Keratinocyte (primary cell): Measurements from ENCODE around the gene CCDC175. TPM values are rescaled to one million over a fixed set of nuclear protein-coding genes. Genes with fewer than 3 reads are reported as not detected.

ENCODE experiments used
- DNase-seq: peaks from one replicate; pipeline ENCODE4 v3.0.0-alpha.2; 2011; ENCODE audit warnings: low read depth, missing footprints, low spot score
- FAIRE-seq: peaks from 2 replicates; lab custom pipeline; 2011; peaks lifted over from hg19 to GRCh38; lab: Jason Lieb, UNC
- H2AFZ ChIP-seq: 2 replicates; pipeline ENCODE4 v1.6.0; 2012; ENCODE audit warnings: low read length, control low read depth, inconsistent platforms; ENCODE audit not compliant: control insufficient read depth
- H3K27ac ChIP-seq: 2 replicates; pipeline ENCODE4 v1.5.1; 2011; ENCODE audit warnings: low read length; ENCODE audit not compliant: control insufficient read depth, insufficient read depth
- H3K27me3 ChIP-seq: 3 replicates; pipeline ENCODE4 v1.6.0; 2011; ENCODE audit warnings: low read length; ENCODE audit not compliant: control insufficient read depth, insufficient read depth; ENCODE audit errors: extremely low read depth
- H3K36me3 ChIP-seq, 2 experiments: 2 replicates in 1 of 2; 3 replicates in 1 of 2; pipeline ENCODE4 v1.5.1; 2011; ENCODE audit warnings: low read length in 2 of 2, mild to moderate bottlenecking in 1 of 2; ENCODE audit not compliant: control insufficient read depth in 2 of 2, insufficient read depth in 2 of 2; ENCODE audit errors: extremely low read depth in 1 of 2
- H3K4me1 ChIP-seq: 3 replicates; pipeline ENCODE4 v1.5.1; 2011; ENCODE audit warnings: low read length; ENCODE audit not compliant: control insufficient read depth, insufficient read depth; ENCODE audit errors: extremely low read depth
- H3K4me2 ChIP-seq: 3 replicates; pipeline ENCODE4 v1.6.0; 2011; ENCODE audit warnings: low read depth, low read length; ENCODE audit not compliant: control insufficient read depth, insufficient read depth; ENCODE audit errors: extremely low read depth
- H3K4me3 ChIP-seq, 3 experiments: fragments of 200-600 bp in 1 of 3; sonication (generic) in 1 of 3; 2 replicates in 2 of 3; 3 replicates in 1 of 3; pipeline ENCODE4 v1.5.1; 2011 to 2016; ENCODE audit warnings: low read length in 3 of 3, mild to moderate bottlenecking in 3 of 3, control low read depth in 2 of 3, inconsistent platforms in 1 of 3, low read depth in 1 of 3, mixed read lengths in 1 of 3, mixed run types in 1 of 3, moderate library complexity in 1 of 3; ENCODE audit not compliant: control insufficient read depth in 2 of 3, insufficient read depth in 2 of 3; ENCODE audit errors: extremely low read depth in 1 of 3
- H3K79me2 ChIP-seq: 2 replicates; pipeline ENCODE4 v1.6.0; 2012; ENCODE audit warnings: low read length; ENCODE audit not compliant: control insufficient read depth, insufficient read depth
- H3K9ac ChIP-seq: 3 replicates; pipeline ENCODE4 v1.6.0; 2011; ENCODE audit warnings: low read length; ENCODE audit not compliant: control insufficient read depth, insufficient read depth; ENCODE audit errors: extremely low read depth
- H3K9me1 ChIP-seq: 3 replicates; pipeline ENCODE4 v1.6.0; 2011; ENCODE audit warnings: low read length; ENCODE audit not compliant: control insufficient read depth, insufficient read depth; ENCODE audit errors: extremely low read depth
- H3K9me3 ChIP-seq: 2 replicates; pipeline ENCODE4 v1.5.1; 2012; ENCODE audit warnings: low read depth, low read length; ENCODE audit not compliant: control insufficient read depth
- H4K20me1 ChIP-seq: 3 replicates; pipeline ENCODE4 v1.6.0; 2011; ENCODE audit warnings: low read length; ENCODE audit not compliant: control insufficient read depth, insufficient read depth; ENCODE audit errors: extremely low read depth
- CTCF ChIP-seq, 3 experiments: IDR thresholded peaks in 1 of 3; conservative IDR thresholded peaks in 1 of 3; optimal IDR thresholded peaks in 1 of 3; 2 replicates in 2 of 3; 3 replicates in 1 of 3; pipeline versions ENCODE3 to v1.5.1; 2011; ENCODE audit warnings: low read length in 3 of 3, mild to moderate bottlenecking in 3 of 3, moderate library complexity in 2 of 3, control low read depth in 1 of 3, inconsistent platforms in 1 of 3; ENCODE audit not compliant: insufficient read depth in 2 of 3; ENCODE audit errors: extremely low read depth in 1 of 3
- EZH2 ChIP-seq: IDR thresholded peaks from one replicate; pipeline ENCODE4 v1.6.1; 2012; ENCODE audit warnings: inconsistent platforms, mild to moderate bottlenecking, low read length, moderate library complexity
- dilution Hi-C: fragments of 300-500 bp; cut with MboI; formaldehyde crosslinking; loops from one replicate; pipeline ENCODE4 v1.7.0; 2020; ENCODE audit warnings: low sequenced_read_pairs; ENCODE audit not compliant: extremely low pct_ligation_motif_present
- polyA plus RNA-seq, 5 experiments: library from polyadenylated mRNA; depleted of rRNA in 3 of 5; stranded (reverse) in 3 of 5; stranded (forward) in 1 of 5; unstranded in 1 of 5; fragments of >200 nt; gene quantifications; 1 replicate in 1 of 5; 2 replicates in 3 of 5; 3 replicates in 1 of 5; pipeline versions ENCODE4 v1.2.1 to v1.2.3, GENCODE V29; 2011 to 2012; ENCODE audit warnings: missing spikeins in 2 of 5, low read depth in 1 of 5, low replicate concordance in 1 of 5

The CCDC175 gene
- polyA plus RNA-seq, 1 donor (not counting 4 experiments of a cell fraction or from before 2014, with no cell fraction given), result not detected

- FAIRE-seq (no peak), DNase-seq (no peak)
- no peaks in the 10 kb centered on the region for H4K20me1 ChIP-seq
- dilution Hi-C loops, result no loop called here
- no peak overlapping the region for H3K4me3 ChIP-seq
- H3K4me2 ChIP-seq, result no peak overlapping the region
- no peaks in the 10 kb centered on the region for H3K27me3 ChIP-seq
- no peaks in the 10 kb centered on the region for H3K9me1 ChIP-seq
- no peak overlapping the region for H3K9ac ChIP-seq
- H3K4me1 ChIP-seq, result no peaks in the 10 kb centered on the region
- H2AFZ ChIP-seq, result no peak overlapping the region
- no peaks in the 10 kb centered on the region for H3K79me2 ChIP-seq
- no peaks in the 10 kb centered on the region for H3K9me3 ChIP-seq
- no peak overlapping the region for H3K27ac ChIP-seq
- no peaks in the 10 kb centered on the region for H3K36me3 ChIP-seq
- TF ChIP-seq EZH2 (no peak), CTCF (optimal IDR thresholded peaks at IDR 0.05 in 1 of 3, IDR thresholded peaks at IDR 0.05 in 1 of 3, conservative IDR thresholded peaks at IDR 0.05 in 1 of 3; ENCODE audit: extremely low read depth in 1 of 3, insufficient read depth in 2 of 3, low read length in 3 of 3) (no peak)
Observed at GRCh38 chr14:59510001-59510400, 66.6 kb downstream of the CCDC175 start.

- Histone ChIP-seq H3K79me2 (no peaks in the 10 kb centered on the region), H3K4me2 (no peak overlapping the region), H4K20me1 (no peaks in the 10 kb centered on the region), H3K9me1 (no peaks in the 10 kb centered on the region), H2AFZ (no peak overlapping the region), H3K9ac (no peak overlapping the region), H3K9me3 (no peaks in the 10 kb centered on the region), H3K27me3 (no peaks in the 10 kb centered on the region), H3K4me3 (no peak overlapping the region), H3K36me3 (no peaks in the 10 kb centered on the region), H3K27ac (no peak overlapping the region), H3K4me1 (no peaks in the 10 kb centered on the region)
- DNase-seq (no peak), FAIRE-seq (no peak)
- TF ChIP-seq CTCF (optimal IDR thresholded peaks at IDR 0.05 in 1 of 3, IDR thresholded peaks at IDR 0.05 in 1 of 3, conservative IDR thresholded peaks at IDR 0.05 in 1 of 3; ENCODE audit: extremely low read depth in 1 of 3, insufficient read depth in 2 of 3, low read length in 3 of 3) (no peak), EZH2 (no peak)
- dilution Hi-C loops, result no loop called here
Observed at GRCh38 chr14:59509101-59509500, 67.5 kb downstream of the CCDC175 start.
